NCI-H187 (cell line): ENCODE data around the gene NFATC2IP.
"Not testable (repeated sequence)": the region's sequence is repeated elsewhere in the genome, so short reads cannot be mapped to it uniquely, and the experiment has no call there.

Experiments used
- DNase-seq, 2 experiments: peaks; one replicate each; lab custom pipeline; 2025; lab: John Stamatoyannopoulos, UW

Gene NFATC2IP

DNA sequence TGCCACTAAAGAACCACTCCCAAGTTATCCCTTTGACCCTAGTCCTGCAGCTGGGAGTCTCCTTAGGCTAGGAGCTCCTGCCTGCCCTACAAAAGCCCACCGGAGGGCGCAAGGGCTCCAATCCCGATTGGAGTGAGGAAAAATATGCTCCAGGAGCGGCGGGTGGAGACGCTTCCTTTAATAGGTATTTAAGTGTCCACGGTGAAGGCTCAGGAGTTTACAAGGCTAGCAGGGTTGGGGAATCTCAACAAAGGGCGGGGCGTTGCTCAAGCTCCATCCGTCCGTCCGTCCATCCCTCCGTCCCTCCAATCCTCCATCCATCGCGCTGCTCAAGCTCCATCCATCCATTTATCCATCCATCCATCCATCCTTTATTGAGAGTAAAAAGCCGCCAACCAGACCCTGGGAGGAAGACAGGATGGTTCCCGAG is 23.3 kb downstream of the NFATC2IP start:
- no peak for DNase-seq

- DNase-seq, result peak; percentile 66 to 82
Measured at GRCh38 chr16:28974437-28975157, 23.9 kb downstream of the NFATC2IP start, which contains the start of gene SPNS1. TSS of gene SPNS1 (plus strand) at chr16:28974778. CDS start at chr16:28975152, 374 bp downstream.

GRCh38 chr16:28975158-28975599 is 24.4 kb downstream of the NFATC2IP start:
- no peak for DNase-seq

DNA sequence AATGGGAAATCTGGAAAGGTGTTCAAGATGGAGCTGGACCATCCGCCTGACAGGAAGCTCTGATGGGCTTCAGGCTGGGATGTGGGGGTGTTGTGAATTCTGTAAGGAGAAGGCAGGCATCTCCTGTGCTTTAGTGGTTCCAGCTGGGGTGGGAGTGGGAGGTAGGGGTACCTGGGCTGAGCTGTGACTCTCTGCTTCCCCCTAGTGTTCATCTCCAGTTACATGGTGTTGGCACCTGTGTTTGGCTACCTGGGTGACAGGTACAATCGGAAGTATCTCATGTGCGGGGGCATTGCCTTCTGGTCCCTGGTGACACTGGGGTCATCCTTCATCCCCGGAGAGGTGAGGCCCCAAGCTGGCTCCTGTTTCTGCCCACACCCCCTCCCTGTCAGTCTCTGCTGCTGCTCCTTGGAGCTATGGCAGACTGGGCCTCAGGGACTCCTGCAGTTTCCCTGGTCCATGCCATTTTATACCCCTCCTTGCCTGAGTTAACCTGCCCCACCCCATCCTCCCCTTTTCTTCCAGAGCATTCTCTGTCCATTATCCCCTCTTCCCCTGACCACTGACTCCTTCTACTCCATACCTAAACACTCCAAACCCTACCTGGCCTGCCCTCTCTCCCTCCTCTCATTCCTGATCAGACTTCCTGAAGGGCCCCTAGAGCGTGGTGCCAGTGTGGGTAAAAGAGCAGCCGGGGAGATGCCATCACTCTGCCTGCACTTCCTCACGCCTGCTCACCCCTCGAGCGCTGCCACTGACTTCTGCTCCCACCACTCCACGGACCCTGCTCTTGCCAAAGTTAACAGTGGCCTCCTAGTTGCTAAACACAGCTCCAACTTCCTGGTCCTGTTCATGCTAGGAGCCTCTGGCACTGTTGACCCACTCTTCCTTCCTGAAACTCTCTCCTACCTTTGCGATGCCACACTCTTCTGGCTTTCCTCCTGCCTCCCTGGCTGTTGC is 27.2 kb downstream of the NFATC2IP start:
- peak in 1 of 2 experiments; percentile 0 for DNase-seq

DNA sequence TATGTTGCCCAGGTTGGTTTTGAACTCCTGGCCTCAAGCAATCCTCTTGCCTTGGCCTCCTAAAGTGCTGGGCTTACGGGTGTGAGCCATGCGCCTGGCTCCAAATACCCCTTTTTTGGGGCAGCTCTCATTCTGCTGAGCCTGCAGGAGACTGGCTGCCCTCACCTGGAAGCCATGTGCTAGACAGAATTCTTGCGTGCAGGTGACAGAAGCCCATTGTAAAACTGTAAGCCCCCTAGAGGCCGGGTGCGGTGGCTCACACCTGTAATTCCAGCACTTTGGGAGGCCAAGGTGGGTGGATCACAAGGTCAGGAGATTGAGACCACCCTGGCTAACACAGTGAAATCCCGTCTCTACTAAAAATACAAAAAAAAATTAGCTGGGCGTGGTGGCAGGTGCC is 29.6 kb downstream of the NFATC2IP start:
- not testable (repeated sequence) for DNase-seq

DNA sequence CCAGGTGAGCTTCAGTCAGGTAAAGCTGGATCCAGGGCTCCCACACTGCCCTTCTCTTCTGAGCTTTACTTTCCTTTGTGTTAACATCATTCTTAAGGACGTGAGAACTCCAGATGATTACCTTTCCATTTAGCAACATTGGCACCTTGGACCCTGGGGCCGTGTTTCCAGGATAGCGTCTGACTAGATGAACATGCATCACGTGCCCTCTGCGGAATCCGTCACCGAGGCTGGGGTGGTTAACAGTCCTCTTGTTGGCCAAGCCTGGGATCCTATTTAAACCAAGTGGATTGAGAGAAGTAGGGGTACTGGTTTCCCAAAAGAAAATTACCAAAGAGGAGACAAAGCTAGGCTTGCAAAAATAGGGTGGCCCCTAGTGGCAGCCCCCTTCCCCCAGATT is 30.2 kb downstream of the NFATC2IP start:
- DNase-seq, result no peak

DNA sequence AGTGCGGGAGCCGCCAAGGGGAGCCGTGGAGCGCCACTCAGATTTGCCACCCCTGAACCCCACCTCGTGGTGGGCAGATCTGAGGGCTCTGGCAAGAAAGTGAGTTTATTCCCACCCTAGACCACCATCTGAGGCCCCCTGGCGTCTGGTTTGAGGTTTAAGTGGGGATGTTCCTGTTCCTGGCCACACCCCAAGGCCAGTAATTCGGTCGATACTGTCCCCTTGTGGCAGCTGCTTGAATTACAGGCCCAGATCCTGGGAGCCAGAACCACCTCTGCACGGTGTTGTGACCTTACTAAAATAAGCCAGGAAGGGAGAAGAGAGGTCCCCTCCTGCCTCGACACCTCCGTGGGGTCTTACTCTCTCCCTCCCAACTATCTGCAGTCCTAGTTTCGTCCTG is 30.8 kb downstream of the NFATC2IP start:
- DNase-seq, result no peak

DNA sequence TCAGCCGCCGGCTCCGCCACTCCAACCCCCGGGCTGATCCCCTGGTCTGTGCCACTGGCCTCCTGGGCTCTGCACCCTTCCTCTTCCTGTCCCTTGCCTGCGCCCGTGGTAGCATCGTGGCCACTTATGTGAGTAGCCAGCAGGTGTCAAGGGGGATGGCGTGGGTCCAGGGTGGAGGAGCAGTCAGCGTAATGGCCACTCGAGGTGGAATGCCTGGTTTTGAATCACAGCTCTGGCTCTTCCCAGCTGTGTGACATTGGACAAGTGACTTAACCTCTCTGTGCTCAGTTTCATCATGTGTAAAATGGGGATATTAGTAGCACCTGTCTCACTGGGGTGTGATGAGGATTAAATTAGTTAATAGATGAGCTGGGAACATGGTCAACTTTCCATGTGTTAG is 31.7 kb downstream of the NFATC2IP start:
- no peak for DNase-seq

DNA sequence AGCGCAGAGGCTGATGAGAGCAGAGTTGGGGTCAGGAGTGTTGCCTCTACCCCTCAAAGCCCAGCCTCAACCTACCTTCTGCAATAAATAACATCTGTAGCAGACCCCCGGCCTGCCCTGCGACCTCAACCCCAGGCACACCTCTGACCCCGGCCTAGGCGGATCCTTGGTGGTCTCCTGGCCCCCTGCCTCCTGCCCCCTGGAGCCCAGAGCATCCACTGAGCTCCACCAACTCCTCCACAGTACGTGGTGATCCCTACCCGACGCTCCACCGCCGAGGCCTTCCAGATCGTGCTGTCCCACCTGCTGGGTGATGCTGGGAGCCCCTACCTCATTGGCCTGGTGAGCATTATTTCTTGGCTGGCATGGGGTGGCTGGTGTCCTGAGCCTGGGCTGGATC is 32.2 kb downstream of the NFATC2IP start:
- no peak for DNase-seq

DNA sequence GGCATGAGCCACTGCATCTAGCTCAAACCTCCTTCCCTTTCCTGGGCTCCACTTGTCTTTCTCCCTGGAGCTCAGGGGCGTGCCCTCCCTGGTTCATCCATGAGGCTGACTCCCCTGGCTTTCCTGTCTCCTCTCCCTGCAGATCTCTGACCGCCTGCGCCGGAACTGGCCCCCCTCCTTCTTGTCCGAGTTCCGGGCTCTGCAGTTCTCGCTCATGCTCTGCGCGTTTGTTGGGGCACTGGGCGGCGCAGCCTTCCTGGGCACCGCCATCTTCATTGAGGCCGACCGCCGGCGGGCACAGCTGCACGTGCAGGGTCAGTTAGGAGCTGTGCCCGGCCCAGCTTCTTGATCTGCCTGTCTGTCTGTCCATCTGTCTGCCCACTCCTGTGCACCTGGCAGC is 32.9 kb downstream of the NFATC2IP start:
- DNase-seq, result no peak

GRCh38 chr16:28984091-28984490 is 33.4 kb downstream of the NFATC2IP start:
- DNase-seq, result no peak

DNA sequence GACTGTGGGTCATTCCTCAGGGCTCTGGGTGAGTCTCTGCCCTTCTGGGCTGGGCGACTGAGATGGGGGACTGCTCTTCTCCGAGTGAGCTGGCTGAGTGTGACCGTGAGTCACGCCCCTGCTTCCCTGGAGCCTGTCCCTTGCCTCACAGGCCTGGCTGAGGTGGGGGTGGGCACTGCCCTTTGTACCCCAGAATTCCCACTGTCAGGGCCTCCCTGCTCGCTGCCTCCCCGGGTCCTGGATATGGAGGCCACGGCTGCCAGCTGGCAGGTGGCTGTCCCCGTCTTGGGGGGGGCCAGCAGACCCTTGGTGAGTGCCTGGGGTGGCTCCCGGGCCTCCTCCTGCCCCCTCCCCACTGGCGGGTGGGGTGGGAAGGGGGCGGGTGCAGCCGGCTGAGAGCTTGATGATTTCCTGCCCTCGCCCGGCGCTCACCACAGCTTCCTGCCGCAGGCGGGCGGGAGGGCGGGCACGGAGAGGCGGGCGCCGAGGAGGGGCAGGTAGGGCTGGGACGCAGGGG is 33.9 kb downstream of the NFATC2IP start, which contains the start of gene LAT:
LAT (plus strand) TSS at position 434 of the 517 bp plus-strand sequence. CDS start 366 bp downstream, outside the sequence.
- DNase-seq, result no peak

DNA sequence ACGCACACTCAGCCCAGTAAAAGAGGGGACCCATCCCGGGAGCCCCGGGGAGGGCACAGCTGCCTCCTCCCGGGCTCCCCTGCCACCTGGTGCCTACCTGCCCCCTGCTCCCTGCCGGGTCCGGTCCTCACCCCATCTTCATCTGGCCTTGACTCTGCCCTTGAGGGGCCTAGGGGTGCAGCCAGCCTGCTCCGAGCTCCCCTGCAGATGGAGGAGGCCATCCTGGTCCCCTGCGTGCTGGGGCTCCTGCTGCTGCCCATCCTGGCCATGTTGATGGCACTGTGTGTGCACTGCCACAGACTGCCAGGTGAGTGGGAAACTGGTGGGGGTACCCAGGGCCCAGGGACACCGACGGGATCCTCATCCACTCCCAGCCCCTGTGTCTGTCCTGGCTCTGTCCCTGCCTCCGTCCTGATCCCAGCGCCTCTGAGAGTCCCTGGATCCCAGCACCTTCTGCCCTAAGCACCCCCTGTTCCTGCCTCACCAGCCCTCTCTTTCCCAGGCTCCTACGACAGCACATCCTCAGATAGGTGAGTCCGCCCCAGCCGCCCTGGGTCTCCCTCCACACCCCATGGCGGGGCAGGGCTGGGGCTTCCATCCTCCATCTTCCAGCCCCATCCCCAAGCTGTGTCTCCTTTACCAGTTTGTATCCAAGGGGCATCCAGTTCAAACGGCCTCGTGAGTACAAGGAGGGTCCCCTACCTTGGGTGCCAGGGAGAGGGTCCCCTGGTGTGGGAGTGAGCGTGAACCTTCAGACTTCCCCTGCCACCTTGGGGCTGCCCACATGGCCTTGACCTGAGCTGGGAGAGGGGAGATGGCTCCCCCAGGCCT is 34.7 kb downstream of the NFATC2IP start:
- DNase-seq, result no peak

DNA sequence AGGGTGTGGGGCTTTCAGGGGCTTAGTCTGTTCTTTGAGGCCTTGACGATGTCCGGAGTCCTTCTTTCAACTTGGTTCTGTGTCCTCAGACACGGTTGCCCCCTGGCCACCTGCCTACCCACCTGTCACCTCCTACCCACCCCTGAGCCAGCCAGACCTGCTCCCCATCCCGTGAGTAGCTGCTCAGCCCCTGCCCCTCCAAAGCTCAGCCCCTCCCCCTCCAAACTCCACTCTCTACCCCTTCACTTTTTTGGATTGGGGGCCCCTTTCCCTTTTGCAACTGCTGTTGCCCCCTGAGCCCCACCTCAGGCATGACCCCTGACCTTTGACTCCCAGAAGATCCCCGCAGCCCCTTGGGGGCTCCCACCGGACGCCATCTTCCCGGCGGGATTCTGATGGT is 35.3 kb downstream of the NFATC2IP start:
- DNase-seq, result no peak

DNA sequence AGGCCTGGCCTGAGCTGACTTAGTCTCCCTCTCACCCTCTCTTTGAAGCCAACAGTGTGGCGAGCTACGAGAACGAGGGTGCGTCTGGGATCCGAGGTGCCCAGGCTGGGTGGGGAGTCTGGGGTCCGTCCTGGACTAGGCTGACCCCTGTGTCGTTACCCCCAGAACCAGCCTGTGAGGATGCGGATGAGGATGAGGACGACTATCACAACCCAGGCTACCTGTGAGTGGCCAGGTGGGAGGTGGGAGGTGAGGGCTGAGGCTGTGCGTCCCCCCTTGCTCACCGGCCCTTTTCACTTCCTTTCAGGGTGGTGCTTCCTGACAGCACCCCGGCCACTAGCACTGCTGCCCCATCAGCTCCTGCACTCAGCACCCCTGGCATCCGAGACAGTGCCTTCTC is 35.8 kb downstream of the NFATC2IP start:
- DNase-seq, result no peak

GRCh38 chr16:28987170-28987853 is 36.6 kb downstream of the NFATC2IP start:
- DNase-seq, result no peak

GRCh38 chr16:28989363-28989762 is 38.6 kb downstream of the NFATC2IP start:
- DNase-seq, result no peak

- no peak for DNase-seq
Measured at GRCh38 chr16:28990375-28991040, 39.8 kb downstream of the NFATC2IP start.

- DNase-seq, result no peak
Measured at GRCh38 chr16:28991687-28992086, 41.0 kb downstream of the NFATC2IP start.

DNA sequence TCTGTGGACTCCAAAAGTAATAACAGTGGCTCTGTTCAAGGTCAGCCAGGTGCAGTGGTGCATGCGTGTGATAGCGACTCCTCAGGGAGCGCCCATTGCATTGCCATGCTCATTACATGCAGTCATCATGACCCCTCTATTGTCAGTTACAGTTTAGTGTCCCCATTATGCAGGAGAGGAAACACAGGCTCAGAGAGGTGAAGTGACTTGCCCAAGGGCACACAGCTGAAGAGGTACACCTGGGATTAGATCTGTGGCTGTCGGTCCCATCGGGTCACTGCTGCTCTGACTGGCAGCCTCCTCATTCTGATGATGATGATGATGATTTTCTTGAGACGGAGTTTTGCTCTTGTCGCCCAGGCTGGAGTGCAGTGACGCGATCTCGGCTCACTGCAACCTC is 41.8 kb downstream of the NFATC2IP start:
- no peak for DNase-seq
